Measurements from ENCODE around the gene MCTP2. TPM values are rescaled to one million over a fixed set of nuclear protein-coding genes. Genes with fewer than 3 reads are reported as not detected.

MCTP2 gene
- total RNA-seq, 1 donor from 2014 or later = 1.5 TPM

- Mint-ChIP-seq H3K9me3 (ENCODE audit: unreplicated experiment) (no peaks in the 10 kb centered on the region), H3K4me1 (ENCODE audit: unreplicated experiment) (peaks cover 10% of the 10 kb centered on the region), H3K27me3 (ENCODE audit: unreplicated experiment) (no peaks in the 10 kb centered on the region), H3K36me3 (ENCODE audit: low read depth, unreplicated experiment) (no peaks in the 10 kb centered on the region), H3K27ac (ENCODE audit: unreplicated experiment) (no peak overlapping the region), H3K4me3 (ENCODE audit: unreplicated experiment) (no peak overlapping the region)
- no peak for DNase-seq (ENCODE audit: low spot score)
- TF ChIP-seq CTCF (IDR thresholded peaks at IDR 0.05; ENCODE audit: unreplicated experiment) = no peak
Observed at GRCh38 chr15:94286583-94286982, 55.2 kb downstream of the MCTP2 start.

GRCh38 chr15:94287794-94288246, 56.5 kb downstream of the MCTP2 start:
- Mint-ChIP-seq H3K27ac (ENCODE audit: unreplicated experiment) (no peak overlapping the region), H3K36me3 (ENCODE audit: low read depth, unreplicated experiment) (no peaks in the 10 kb centered on the region), H3K9me3 (ENCODE audit: unreplicated experiment) (no peaks in the 10 kb centered on the region), H3K4me3 (ENCODE audit: unreplicated experiment) (no peak overlapping the region), H3K4me1 (ENCODE audit: unreplicated experiment) (peaks cover 10% of the 10 kb centered on the region), H3K27me3 (ENCODE audit: unreplicated experiment) (no peaks in the 10 kb centered on the region)
- no peak for DNase-seq (ENCODE audit: low spot score)
- no peak for TF ChIP-seq CTCF (IDR thresholded peaks at IDR 0.05; ENCODE audit: unreplicated experiment)

GRCh38 chr15:94290730-94291129, 59.4 kb downstream of the MCTP2 start:
- DNase-seq (ENCODE audit: low spot score) = no peak
- H3K27ac Mint-ChIP-seq (ENCODE audit: unreplicated experiment) = no peak overlapping the region
- H3K9me3 Mint-ChIP-seq (ENCODE audit: unreplicated experiment) = no peaks in the 10 kb centered on the region
- no peak for TF ChIP-seq CTCF (IDR thresholded peaks at IDR 0.05; ENCODE audit: unreplicated experiment)
- H3K36me3 Mint-ChIP-seq (ENCODE audit: low read depth, unreplicated experiment) = no peaks in the 10 kb centered on the region
- H3K27me3 Mint-ChIP-seq (ENCODE audit: unreplicated experiment) = no peaks in the 10 kb centered on the region
- peaks cover 10% of the 10 kb centered on the region for H3K4me1 Mint-ChIP-seq (ENCODE audit: unreplicated experiment)
- H3K4me3 Mint-ChIP-seq (ENCODE audit: unreplicated experiment) = no peak overlapping the region

GRCh38 chr15:94293411-94294402, 62.3 kb downstream of the MCTP2 start:
- Mint-ChIP-seq H3K27ac (ENCODE audit: unreplicated experiment) (no peak overlapping the region), H3K9me3 (ENCODE audit: unreplicated experiment) (no peaks in the 10 kb centered on the region), H3K27me3 (ENCODE audit: unreplicated experiment) (no peaks in the 10 kb centered on the region), H3K4me3 (ENCODE audit: unreplicated experiment) (no peak overlapping the region), H3K4me1 (ENCODE audit: unreplicated experiment) (no peaks in the 10 kb centered on the region), H3K36me3 (ENCODE audit: low read depth, unreplicated experiment) (no peaks in the 10 kb centered on the region)
- no peak for DNase-seq (ENCODE audit: low spot score)
- no peak for TF ChIP-seq CTCF (IDR thresholded peaks at IDR 0.05; ENCODE audit: unreplicated experiment)

DNA sequence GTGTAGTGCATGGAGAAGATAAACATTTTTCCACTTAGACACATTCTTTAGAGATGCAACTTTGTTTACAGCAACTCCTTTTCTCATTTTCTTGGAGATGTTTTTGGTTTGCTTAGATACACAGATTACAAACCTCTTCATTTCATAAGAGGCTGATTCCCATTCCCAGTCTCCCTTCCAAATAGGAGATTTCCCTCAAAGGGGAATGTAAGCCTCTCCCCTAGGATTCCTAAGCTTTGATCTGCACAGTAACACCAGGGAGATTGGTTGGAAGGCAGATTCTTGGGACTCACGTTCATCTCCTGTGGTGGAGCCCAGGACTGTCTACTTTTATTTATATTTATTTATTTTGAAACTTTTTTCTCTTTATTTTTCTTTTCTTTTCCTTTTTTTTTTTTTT, 63.2 kb downstream of the MCTP2 start:
- Mint-ChIP-seq H3K4me1 (ENCODE audit: unreplicated experiment) (no peaks in the 10 kb centered on the region), H3K4me3 (ENCODE audit: unreplicated experiment) (no peak overlapping the region), H3K9me3 (ENCODE audit: unreplicated experiment) (no peaks in the 10 kb centered on the region), H3K27me3 (ENCODE audit: unreplicated experiment) (no peaks in the 10 kb centered on the region), H3K36me3 (ENCODE audit: low read depth, unreplicated experiment) (no peaks in the 10 kb centered on the region), H3K27ac (ENCODE audit: unreplicated experiment) (no peak overlapping the region)
- no peak for DNase-seq (ENCODE audit: low spot score)
- TF ChIP-seq CTCF (IDR thresholded peaks at IDR 0.05; ENCODE audit: unreplicated experiment) = no peak
